ENCODE results near the gene PHLPP1. TPM values are rescaled to one million over a fixed set of nuclear protein-coding genes. Genes with fewer than 3 reads are reported as not detected.

Gene PHLPP1
- total and polyA plus RNA-seq, 2 of the 13 experiments (the other 11 are each of a cell fraction or from before 2014, with no cell fraction given) = 9.8 to 18.5 TPM

DNA sequence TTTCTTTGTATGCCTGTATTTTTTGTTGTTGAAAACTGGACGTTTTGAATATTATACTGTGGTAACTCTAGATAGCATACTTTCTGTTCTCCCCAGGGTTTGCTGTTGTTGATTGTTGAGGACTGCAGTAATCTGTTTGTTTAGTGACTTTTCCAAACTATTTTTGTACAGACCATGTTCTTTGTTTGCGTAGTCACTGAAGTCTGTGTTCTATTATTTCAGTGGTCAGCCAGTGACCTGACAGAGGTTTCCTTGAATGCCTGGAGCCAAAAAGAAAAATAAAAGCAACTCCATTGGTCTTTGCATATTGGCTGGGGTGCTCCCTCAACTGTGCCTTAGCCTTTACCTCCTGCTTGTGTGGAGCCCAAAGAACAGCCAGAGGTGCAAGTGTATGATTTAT is 42.7 kb upstream of the PHLPP1 start (continued):
- TF ChIP-seq, protein P1, sequence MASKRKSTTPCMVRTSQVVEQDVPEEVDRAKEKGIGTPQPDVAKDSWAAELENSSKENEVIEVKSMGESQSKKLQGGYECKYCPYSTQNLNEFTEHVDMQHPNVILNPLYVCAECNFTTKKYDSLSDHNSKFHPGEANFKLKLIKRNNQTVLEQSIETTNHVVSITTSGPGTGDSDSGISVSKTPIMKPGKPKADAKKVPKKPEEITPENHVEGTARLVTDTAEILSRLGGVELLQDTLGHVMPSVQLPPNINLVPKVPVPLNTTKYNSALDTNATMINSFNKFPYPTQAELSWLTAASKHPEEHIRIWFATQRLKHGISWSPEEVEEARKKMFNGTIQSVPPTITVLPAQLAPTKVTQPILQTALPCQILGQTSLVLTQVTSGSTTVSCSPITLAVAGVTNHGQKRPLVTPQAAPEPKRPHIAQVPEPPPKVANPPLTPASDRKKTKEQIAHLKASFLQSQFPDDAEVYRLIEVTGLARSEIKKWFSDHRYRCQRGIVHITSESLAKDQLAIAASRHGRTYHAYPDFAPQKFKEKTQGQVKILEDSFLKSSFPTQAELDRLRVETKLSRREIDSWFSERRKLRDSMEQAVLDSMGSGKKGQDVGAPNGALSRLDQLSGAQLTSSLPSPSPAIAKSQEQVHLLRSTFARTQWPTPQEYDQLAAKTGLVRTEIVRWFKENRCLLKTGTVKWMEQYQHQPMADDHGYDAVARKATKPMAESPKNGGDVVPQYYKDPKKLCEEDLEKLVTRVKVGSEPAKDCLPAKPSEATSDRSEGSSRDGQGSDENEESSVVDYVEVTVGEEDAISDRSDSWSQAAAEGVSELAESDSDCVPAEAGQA (IDR thresholded peaks at IDR 0.05; ENCODE audit: low read depth) = no peak
- TF ChIP-seq, protein P1 (CRISPR knock-in tag; IDR thresholded peaks at IDR 0.05; ENCODE audit: borderline replicate concordance) = no peak
- TF ChIP-seq RXRB (CRISPR knock-in tag; IDR thresholded peaks at IDR 0.05; ENCODE audit: borderline replicate concordance) = 0 out of 2 replicates have a peak, but pooled peaks have one; percentile 20
- no peak for TF ChIP-seq SOX6 (IDR thresholded peaks at IDR 0.05)
- TF ChIP-seq SOX6 (CRISPR knock-in tag; IDR thresholded peaks at IDR 0.05) = peak; percentile 53; the same call in 1 of the 2 replicates
- TF ChIP-seq RARA (CRISPR knock-in tag; IDR thresholded peaks at IDR 0.05) = 0 out of 2 replicates have a peak, but pooled peaks have one; percentile 31
- TF ChIP-seq, protein P2, sequence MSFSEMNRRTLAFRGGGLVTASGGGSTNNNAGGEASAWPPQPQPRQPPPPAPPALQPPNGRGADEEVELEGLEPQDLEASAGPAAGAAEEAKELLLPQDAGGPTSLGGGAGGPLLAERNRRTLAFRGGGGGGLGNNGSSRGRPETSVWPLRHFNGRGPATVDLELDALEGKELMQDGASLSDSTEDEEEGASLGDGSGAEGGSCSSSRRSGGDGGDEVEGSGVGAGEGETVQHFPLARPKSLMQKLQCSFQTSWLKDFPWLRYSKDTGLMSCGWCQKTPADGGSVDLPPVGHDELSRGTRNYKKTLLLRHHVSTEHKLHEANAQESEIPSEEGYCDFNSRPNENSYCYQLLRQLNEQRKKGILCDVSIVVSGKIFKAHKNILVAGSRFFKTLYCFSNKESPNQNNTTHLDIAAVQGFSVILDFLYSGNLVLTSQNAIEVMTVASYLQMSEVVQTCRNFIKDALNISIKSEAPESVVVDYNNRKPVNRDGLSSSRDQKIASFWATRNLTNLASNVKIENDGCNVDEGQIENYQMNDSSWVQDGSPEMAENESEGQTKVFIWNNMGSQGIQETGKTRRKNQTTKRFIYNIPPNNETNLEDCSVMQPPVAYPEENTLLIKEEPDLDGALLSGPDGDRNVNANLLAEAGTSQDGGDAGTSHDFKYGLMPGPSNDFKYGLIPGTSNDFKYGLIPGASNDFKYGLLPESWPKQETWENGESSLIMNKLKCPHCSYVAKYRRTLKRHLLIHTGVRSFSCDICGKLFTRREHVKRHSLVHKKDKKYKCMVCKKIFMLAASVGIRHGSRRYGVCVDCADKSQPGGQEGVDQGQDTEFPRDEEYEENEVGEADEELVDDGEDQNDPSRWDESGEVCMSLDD (CRISPR knock-in tag; IDR thresholded peaks at IDR 0.05; ENCODE audit: borderline replicate concordance) = no peak
- TF ChIP-seq ZNF263 (CRISPR knock-in tag; IDR thresholded peaks at IDR 0.05) = 0 out of 2 replicates have a peak, but pooled peaks have one; percentile 43
- TF ChIP-seq, protein P3, sequence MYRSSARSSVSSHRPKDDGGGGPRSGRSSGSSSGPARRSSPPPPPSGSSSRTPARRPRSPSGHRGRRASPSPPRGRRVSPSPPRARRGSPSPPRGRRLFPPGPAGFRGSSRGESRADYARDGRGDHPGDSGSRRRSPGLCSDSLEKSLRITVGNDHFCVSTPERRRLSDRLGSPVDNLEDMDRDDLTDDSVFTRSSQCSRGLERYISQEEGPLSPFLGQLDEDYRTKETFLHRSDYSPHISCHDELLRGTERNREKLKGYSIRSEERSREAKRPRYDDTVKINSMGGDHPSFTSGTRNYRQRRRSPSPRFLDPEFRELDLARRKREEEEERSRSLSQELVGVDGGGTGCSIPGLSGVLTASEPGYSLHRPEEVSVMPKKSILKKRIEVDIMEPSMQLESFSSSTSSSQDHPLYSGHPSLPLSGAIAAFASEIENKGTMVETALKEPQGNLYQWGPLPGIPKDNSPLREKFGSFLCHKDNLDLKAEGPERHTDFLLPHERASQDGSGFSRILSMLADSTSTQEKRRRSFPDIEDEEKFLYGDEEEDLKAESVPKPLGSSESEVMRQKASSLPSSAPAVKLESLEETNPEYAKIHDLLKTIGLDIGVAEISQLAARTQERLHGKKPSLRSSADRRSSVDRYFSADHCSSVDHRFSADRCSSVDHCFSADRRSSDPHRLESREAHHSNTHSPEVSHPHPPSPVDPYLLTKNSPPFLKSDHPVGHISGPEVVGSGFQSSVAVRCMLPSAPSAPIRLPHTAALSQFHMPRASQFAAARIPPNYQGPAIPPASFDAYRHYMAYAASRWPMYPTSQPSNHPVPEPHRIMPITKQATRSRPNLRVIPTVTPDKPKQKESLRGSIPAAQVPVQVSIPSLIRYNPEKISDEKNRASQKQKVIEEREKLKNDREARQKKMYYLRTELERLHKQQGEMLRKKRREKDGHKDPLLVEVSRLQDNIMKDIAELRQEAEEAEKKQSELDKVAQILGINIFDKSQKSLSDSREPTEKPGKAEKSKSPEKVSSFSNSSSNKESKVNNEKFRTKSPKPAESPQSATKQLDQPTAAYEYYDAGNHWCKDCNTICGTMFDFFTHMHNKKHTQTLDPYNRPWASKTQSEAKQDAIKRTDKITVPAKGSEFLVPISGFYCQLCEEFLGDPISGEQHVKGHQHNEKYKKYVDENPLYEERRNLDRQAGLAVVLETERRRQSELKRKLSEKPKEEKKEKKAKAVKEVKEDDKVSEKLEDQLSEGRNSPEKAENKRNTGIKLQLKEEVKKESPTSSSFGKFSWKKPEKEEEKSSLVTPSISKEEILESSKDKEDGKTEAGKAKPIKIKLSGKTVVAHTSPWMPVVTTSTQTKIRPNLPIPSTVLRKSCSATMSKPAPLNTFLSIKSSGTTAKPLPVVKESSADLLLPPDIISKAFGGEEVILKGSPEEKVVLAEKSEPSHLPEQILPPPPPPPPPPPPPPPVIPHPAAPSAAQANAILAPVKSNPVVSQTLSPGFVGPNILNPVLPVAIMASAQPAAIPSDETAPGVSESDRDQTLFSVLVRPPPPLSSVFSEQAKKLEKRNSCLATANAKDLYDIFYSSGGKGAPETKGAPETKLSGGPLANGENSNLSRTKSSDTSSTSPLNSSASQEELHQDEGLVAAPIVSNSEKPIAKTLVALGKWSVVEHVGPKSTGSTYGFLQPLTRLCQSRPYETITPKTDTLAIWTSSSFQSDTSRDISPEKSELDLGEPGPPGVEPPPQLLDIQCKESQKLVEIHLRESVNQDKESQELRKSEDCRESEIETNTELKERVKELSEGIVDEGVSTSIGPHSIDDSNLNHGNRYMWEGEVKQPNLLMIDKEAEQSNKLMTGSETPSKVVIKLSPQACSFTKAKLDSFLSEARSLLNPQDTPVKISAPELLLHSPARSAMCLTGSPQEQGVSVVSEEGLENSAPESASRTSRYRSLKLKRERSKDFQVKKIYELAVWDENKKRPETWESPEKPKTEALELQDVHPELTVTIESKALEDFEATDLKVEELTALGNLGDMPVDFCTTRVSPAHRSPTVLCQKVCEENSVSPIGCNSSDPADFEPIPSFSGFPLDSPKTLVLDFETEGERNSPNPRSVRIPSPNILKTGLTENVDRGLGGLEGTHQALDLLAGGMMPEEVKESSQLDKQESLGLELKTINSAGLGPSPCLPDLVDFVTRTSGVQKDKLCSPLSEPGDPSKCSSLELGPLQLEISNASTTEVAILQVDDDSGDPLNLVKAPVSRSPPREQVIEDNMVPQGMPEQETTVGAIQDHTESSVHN (CRISPR knock-in tag; IDR thresholded peaks at IDR 0.05) = no peak
- TF ChIP-seq, protein P4, sequence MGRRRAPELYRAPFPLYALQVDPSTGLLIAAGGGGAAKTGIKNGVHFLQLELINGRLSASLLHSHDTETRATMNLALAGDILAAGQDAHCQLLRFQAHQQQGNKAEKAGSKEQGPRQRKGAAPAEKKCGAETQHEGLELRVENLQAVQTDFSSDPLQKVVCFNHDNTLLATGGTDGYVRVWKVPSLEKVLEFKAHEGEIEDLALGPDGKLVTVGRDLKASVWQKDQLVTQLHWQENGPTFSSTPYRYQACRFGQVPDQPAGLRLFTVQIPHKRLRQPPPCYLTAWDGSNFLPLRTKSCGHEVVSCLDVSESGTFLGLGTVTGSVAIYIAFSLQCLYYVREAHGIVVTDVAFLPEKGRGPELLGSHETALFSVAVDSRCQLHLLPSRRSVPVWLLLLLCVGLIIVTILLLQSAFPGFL (CRISPR knock-in tag; IDR thresholded peaks at IDR 0.05) = no peak
- peak; percentile 56; the same call in 1 of the 2 replicates for TF ChIP-seq FOXA3 (CRISPR knock-in tag; IDR thresholded peaks at IDR 0.05)
